ENCODE data around the gene OR4D11. TPM values are rescaled to one million over a fixed set of nuclear protein-coding genes. Genes with fewer than 3 reads are reported as not detected.

The OR4D11 gene
- total and polyA plus RNA-seq, 10 of the 15 experiments (the other 5 are each of a cell fraction or from before 2014, with no cell fraction given): not detected

GRCh38 chr11:59550842-59551658 lies 47.7 kb downstream of the OR4D11 start (continued):
- TF ChIP-seq RB1 (IDR thresholded peaks at IDR 0.05; ENCODE audit: borderline replicate concordance) (peak; percentile 44; the same call in 1 of the 2 replicates), STAT1 (conservative IDR thresholded peaks at IDR 0.05) (peak; percentile 52; the same call in 1 of the 2 replicates), BCLAF1 (IDR thresholded peaks at IDR 0.05) (no peak), POLR2A (IDR thresholded peaks at IDR 0.05; ENCODE audit: low read depth, low read length) (no peak), SMARCA5 (IDR thresholded peaks at IDR 0.05) (peak; percentile 86), DPF2 (IDR thresholded peaks at IDR 0.05) (0 out of 2 replicates have a peak, but pooled peaks have one; percentile 38), POLR2AphosphoS5 (IDR thresholded peaks at IDR 0.05; ENCODE audit: low read length) (no peak), ZSCAN29 (IDR thresholded peaks at IDR 0.05) (peak; percentile 92; the same call in 1 of the 2 replicates)
- TF ChIP-seq, protein P1, sequence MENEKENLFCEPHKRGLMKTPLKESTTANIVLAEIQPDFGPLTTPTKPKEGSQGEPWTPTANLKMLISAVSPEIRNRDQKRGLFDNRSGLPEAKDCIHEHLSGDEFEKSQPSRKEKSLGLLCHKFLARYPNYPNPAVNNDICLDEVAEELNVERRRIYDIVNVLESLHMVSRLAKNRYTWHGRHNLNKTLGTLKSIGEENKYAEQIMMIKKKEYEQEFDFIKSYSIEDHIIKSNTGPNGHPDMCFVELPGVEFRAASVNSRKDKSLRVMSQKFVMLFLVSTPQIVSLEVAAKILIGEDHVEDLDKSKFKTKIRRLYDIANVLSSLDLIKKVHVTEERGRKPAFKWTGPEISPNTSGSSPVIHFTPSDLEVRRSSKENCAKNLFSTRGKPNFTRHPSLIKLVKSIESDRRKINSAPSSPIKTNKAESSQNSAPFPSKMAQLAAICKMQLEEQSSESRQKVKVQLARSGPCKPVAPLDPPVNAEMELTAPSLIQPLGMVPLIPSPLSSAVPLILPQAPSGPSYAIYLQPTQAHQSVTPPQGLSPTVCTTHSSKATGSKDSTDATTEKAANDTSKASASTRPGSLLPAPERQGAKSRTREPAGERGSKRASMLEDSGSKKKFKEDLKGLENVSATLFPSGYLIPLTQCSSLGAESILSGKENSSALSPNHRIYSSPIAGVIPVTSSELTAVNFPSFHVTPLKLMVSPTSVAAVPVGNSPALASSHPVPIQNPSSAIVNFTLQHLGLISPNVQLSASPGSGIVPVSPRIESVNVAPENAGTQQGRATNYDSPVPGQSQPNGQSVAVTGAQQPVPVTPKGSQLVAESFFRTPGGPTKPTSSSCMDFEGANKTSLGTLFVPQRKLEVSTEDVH (IDR thresholded peaks at IDR 0.05; ENCODE audit: low read depth, partially characterized antibody): no peak
- TF ChIP-seq, protein P2, sequence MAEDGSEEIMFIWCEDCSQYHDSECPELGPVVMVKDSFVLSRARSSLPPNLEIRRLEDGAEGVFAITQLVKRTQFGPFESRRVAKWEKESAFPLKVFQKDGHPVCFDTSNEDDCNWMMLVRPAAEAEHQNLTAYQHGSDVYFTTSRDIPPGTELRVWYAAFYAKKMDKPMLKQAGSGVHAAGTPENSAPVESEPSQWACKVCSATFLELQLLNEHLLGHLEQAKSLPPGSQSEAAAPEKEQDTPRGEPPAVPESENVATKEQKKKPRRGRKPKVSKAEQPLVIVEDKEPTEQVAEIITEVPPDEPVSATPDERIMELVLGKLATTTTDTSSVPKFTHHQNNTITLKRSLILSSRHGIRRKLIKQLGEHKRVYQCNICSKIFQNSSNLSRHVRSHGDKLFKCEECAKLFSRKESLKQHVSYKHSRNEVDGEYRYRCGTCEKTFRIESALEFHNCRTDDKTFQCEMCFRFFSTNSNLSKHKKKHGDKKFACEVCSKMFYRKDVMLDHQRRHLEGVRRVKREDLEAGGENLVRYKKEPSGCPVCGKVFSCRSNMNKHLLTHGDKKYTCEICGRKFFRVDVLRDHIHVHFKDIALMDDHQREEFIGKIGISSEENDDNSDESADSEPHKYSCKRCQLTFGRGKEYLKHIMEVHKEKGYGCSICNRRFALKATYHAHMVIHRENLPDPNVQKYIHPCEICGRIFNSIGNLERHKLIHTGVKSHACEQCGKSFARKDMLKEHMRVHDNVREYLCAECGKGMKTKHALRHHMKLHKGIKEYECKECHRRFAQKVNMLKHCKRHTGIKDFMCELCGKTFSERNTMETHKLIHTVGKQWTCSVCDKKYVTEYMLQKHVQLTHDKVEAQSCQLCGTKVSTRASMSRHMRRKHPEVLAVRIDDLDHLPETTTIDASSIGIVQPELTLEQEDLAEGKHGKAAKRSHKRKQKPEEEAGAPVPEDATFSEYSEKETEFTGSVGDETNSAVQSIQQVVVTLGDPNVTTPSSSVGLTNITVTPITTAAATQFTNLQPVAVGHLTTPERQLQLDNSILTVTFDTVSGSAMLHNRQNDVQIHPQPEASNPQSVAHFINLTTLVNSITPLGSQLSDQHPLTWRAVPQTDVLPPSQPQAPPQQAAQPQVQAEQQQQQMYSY (CRISPR knock-in tag; IDR thresholded peaks at IDR 0.05): no peak
- TF ChIP-seq, protein P3, sequence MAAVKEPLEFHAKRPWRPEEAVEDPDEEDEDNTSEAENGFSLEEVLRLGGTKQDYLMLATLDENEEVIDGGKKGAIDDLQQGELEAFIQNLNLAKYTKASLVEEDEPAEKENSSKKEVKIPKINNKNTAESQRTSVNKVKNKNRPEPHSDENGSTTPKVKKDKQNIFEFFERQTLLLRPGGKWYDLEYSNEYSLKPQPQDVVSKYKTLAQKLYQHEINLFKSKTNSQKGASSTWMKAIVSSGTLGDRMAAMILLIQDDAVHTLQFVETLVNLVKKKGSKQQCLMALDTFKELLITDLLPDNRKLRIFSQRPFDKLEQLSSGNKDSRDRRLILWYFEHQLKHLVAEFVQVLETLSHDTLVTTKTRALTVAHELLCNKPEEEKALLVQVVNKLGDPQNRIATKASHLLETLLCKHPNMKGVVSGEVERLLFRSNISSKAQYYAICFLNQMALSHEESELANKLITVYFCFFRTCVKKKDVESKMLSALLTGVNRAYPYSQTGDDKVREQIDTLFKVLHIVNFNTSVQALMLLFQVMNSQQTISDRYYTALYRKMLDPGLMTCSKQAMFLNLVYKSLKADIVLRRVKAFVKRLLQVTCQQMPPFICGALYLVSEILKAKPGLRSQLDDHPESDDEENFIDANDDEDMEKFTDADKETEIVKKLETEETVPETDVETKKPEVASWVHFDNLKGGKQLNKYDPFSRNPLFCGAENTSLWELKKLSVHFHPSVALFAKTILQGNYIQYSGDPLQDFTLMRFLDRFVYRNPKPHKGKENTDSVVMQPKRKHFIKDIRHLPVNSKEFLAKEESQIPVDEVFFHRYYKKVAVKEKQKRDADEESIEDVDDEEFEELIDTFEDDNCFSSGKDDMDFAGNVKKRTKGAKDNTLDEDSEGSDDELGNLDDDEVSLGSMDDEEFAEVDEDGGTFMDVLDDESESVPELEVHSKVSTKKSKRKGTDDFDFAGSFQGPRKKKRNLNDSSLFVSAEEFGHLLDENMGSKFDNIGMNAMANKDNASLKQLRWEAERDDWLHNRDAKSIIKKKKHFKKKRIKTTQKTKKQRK (IDR thresholded peaks at IDR 0.05; ENCODE audit: low read depth, low read length): no peak
